CD4-positive, CD25-positive, alpha-beta regulatory T cell (primary cell): ENCODE measurements around the gene CARNS1. TPM values are rescaled to one million over a fixed set of nuclear protein-coding genes. Genes with fewer than 3 reads are reported as not detected.

Source experiments
- ATAC-seq, 2 donors: fragments of 150-1000 bp; cut with Tn5 transposase; one replicate each; pipeline ENCODE4 v1.10.0; 2021; ENCODE audit warnings: low read depth in 2 of 2, moderate number of reproducible peaks in 2 of 2, moderate library complexity in 1 of 2
- DNase-seq, 3 donors: peaks; one replicate each; pipeline versions ENCODE4 v3.0.0 to v3.0.0-alpha.2; 2012 to 2022; ENCODE audit warnings: mixed read lengths in 1 of 3
- H3K27ac ChIP-seq: one replicate; pipeline ENCODE4 v1.7.0; 2013; ENCODE audit warnings: mild to moderate bottlenecking, low read length; ENCODE audit not compliant: insufficient read depth, poor library complexity, severe bottlenecking
- H3K27me3 ChIP-seq: one replicate; pipeline ENCODE4 v1.7.0; 2013; ENCODE audit warnings: low read length; ENCODE audit not compliant: control insufficient read depth, insufficient read depth
- H3K36me3 ChIP-seq: one replicate; pipeline ENCODE4 v1.7.0; 2013; ENCODE audit warnings: mild to moderate bottlenecking, low read length, moderate library complexity; ENCODE audit not compliant: control insufficient read depth, insufficient read depth
- H3K4me1 ChIP-seq: 2 replicates; pipeline ENCODE4 v1.7.0; 2013; ENCODE audit warnings: mild to moderate bottlenecking, low read length; ENCODE audit not compliant: insufficient read depth, control insufficient read depth, poor library complexity, severe bottlenecking
- H3K4me3 ChIP-seq: one replicate; pipeline ENCODE4 v1.7.0; 2013; ENCODE audit warnings: low read depth, mild to moderate bottlenecking, low read length, moderate library complexity
- H3K9me3 ChIP-seq, 2 experiments: 1 replicate in 1 of 2; 2 replicates in 1 of 2; pipeline ENCODE4 v1.7.0; 2013; ENCODE audit warnings: low read length in 2 of 2, mild to moderate bottlenecking in 1 of 2, moderate library complexity in 1 of 2; ENCODE audit not compliant: control insufficient read depth in 2 of 2
- H3K27ac Mint-ChIP-seq, 3 donors: one replicate each; pipeline ENCODE4 v1.8.0; 2020 to 2022; ENCODE audit warnings: mild to moderate bottlenecking in 3 of 3, mixed read lengths in 3 of 3, moderate library complexity in 2 of 3
- H3K27me3 Mint-ChIP-seq: one replicate; pipeline ENCODE4 v1.8.0; 2022; ENCODE audit warnings: mild to moderate bottlenecking, mixed read lengths
- H3K36me3 Mint-ChIP-seq: one replicate; pipeline ENCODE4 v1.8.0; 2020; ENCODE audit warnings: mixed read lengths
- H3K4me1 Mint-ChIP-seq, 4 donors: one replicate each; pipeline ENCODE4 v1.8.0; 2020 to 2022; ENCODE audit warnings: mixed read lengths in 4 of 4, mild to moderate bottlenecking in 1 of 4
- H3K4me3 Mint-ChIP-seq, 4 donors: one replicate each; pipeline ENCODE4 v1.8.0; 2020 to 2022; ENCODE audit warnings: mild to moderate bottlenecking in 4 of 4, mixed read lengths in 4 of 4, moderate library complexity in 3 of 4
- H3K9me3 Mint-ChIP-seq, 7 donors: one replicate each; pipeline ENCODE4 v1.8.0; 2020 to 2022; ENCODE audit warnings: mixed read lengths in 7 of 7, mild to moderate bottlenecking in 3 of 7, moderate library complexity in 2 of 7
- polyA plus RNA-seq, 4 donors: library from polyadenylated mRNA; unstranded; fragments of 300-500 nt; fragmentation: Illumina TruSeq; gene quantifications; one replicate each; pipeline ENCODE4 v1.2.3, GENCODE V29; 2021
- total RNA-seq: library from RNA; stranded (reverse); gene quantifications from one replicate; pipeline ENCODE4 v1.2.3, GENCODE V29; 2022

The CARNS1 gene
- total and polyA plus RNA-seq, 5 donors from 2014 or later, result 0.63 to 7.8 (median 1.3) TPM

DNA sequence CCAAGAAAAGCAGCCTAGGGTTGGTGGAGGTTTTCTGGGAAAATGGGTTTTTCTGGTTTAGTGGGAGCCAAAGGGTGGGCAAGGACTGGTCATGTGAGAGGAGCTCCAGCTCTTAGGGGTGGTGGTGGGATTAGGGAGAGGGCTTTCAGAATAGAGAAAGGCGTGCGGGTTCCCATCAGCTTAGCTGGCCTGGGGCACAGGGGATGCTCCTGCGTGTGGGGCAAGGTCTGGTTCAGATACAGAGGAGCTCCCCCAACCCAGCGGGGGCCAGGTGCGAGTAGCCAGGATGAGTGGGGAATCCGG, 52.9 kb downstream of the CARNS1 start:
- peak in 1 of 3 donors; percentile 27 for DNase-seq
- Mint-ChIP-seq H3K27ac (peak overlapping the region; percentile 87 to 95 (median 92)), H3K4me1 (peaks cover 5 to 46% (median 15%) of the 10 kb centered on the region in 4 donors), H3K36me3 (no peaks in the 10 kb centered on the region), H3K4me3 (peak overlapping the region; percentile 91 to 97 (median 92)), H3K9me3 (no peaks in the 10 kb centered on the region), H3K27me3 (no peaks in the 10 kb centered on the region)
- no peak for ATAC-seq
- H3K36me3 ChIP-seq, result no peaks in the 10 kb centered on the region
- H3K4me3 ChIP-seq, result peak overlapping the region; percentile 76
- H3K9me3 ChIP-seq, result no peaks in the 10 kb centered on the region
- H3K27me3 ChIP-seq, result no peaks in the 10 kb centered on the region
- H3K4me1 ChIP-seq, result peaks cover 50% of the 10 kb centered on the region
- H3K27ac ChIP-seq, result peak overlapping the region; percentile 80

GRCh38 chr11:67468759-67469507, 53.5 kb downstream of the CARNS1 start, which contains the start of gene TMEM134:
Gene TMEM134 (minus strand): TSS chr11:67469251. CDS start chr11:67469192, 59 bp downstream.
- H3K27ac Mint-ChIP-seq, result peak within 1 kb of the TSS; percentile 91 to 95 (median 92)
- peak; percentile 78 to 80 for ATAC-seq
- peaks cover 48% of the 10 kb centered on the region for H3K4me1 ChIP-seq

GRCh38 chr11:67469508-67469811, 54.0 kb downstream of the CARNS1 start:
- no peak for ATAC-seq
- peak overlapping the region; percentile 67 for H3K4me3 ChIP-seq
- no peaks in the 10 kb centered on the region for H3K9me3 ChIP-seq
- no peaks in the 10 kb centered on the region for H3K36me3 Mint-ChIP-seq
- no peaks in the 10 kb centered on the region for H3K36me3 ChIP-seq
- H3K4me1 Mint-ChIP-seq, result peaks cover 5 to 38% (median 16%) of the 10 kb centered on the region in 4 donors
- peak overlapping the region; percentile 83 to 97 (median 90) for H3K4me3 Mint-ChIP-seq
- no peaks in the 10 kb centered on the region for H3K27me3 ChIP-seq
- H3K27me3 Mint-ChIP-seq, result no peaks in the 10 kb centered on the region
- peak overlapping the region; percentile 88 to 91 (median 91) for H3K27ac Mint-ChIP-seq
- H3K4me1 ChIP-seq, result peaks cover 43% of the 10 kb centered on the region
- H3K27ac ChIP-seq, result peak overlapping the region; percentile 80
- no peaks in the 10 kb centered on the region for H3K9me3 Mint-ChIP-seq
- no peak for DNase-seq

More at GRCh38 chr11:67468759-67469507, 53.5 kb downstream of the CARNS1 start, which contains the start of gene TMEM134:
- peak within 1 kb of the TSS; percentile 76 for H3K4me3 ChIP-seq
- H3K36me3 Mint-ChIP-seq, result no peaks in the 10 kb centered on the region
- H3K27me3 Mint-ChIP-seq, result no peaks in the 10 kb centered on the region
- peak; percentile 87 to 94 (median 87) for DNase-seq
- H3K9me3 Mint-ChIP-seq, result no peaks in the 10 kb centered on the region
- H3K9me3 ChIP-seq, result no peaks in the 10 kb centered on the region
- H3K36me3 ChIP-seq, result no peaks in the 10 kb centered on the region
- H3K27ac ChIP-seq, result peak within 1 kb of the TSS; percentile 80
- H3K4me1 Mint-ChIP-seq, result peaks cover 5 to 43% (median 15%) of the 10 kb centered on the region in 4 donors
- peak within 1 kb of the TSS; percentile 91 to 97 (median 92) for H3K4me3 Mint-ChIP-seq
- no peaks in the 10 kb centered on the region for H3K27me3 ChIP-seq

DNA sequence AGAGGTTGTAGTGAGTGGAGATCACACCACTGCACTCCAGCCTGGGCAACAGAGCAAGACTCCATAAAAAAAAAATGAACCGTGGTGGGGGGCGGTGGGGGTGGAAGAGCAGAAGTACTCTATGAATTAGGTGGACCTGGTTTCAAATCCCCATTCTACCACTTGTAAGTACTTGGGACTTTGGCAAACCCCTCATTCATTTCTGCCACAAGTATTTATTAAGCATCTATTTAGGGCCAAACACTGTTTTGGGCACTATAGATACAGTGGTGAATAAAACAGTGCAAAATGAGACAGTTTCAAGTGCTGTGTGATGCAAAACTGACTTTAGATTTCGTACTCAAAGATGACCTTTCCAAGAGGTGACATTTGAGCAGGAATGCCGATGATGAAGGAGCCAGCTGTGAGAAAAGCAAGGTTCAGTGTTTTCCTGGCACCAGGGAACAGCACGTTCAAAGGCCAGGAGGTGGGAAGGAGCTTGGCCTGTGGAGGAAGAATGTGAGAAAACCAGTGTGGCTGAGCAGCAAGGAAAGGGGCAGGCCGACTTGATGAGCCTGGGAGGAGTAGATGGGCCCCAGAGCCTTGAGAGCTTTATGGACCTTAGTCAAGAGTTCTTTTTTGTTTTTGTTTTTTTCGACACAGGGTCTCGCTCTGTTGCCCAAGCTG, 55.0 kb downstream of the CARNS1 start:
- no peak for DNase-seq
- no peaks in the 10 kb centered on the region for H3K9me3 Mint-ChIP-seq
- peak overlapping the region; percentile 26 to 91 (median 88) for H3K27ac Mint-ChIP-seq
- Histone ChIP-seq H3K27me3 (no peaks in the 10 kb centered on the region), H3K27ac (no peak overlapping the region), H3K36me3 (no peaks in the 10 kb centered on the region), H3K4me3 (no peak overlapping the region), H3K9me3 (no peaks in the 10 kb centered on the region), H3K4me1 (peaks cover 35% of the 10 kb centered on the region)
- H3K4me1 Mint-ChIP-seq, result peaks cover 3 to 30% (median 11%) of the 10 kb centered on the region in 4 donors
- peak overlapping the region in 3 of 4 donors; percentile 83 to 97 (median 92) for H3K4me3 Mint-ChIP-seq
- no peaks in the 10 kb centered on the region for H3K27me3 Mint-ChIP-seq
- ATAC-seq, result no peak
- no peaks in the 10 kb centered on the region for H3K36me3 Mint-ChIP-seq

- peak overlapping the region in 1 of 4 donors; percentile 92 for H3K4me3 Mint-ChIP-seq
- Histone ChIP-seq H3K9me3 (no peaks in the 10 kb centered on the region), H3K4me1 (peaks cover 13% of the 10 kb centered on the region), H3K27me3 (no peaks in the 10 kb centered on the region), H3K27ac (no peak overlapping the region), H3K4me3 (no peak overlapping the region), H3K36me3 (no peaks in the 10 kb centered on the region)
- DNase-seq, result no peak
- H3K27me3 Mint-ChIP-seq, result no peaks in the 10 kb centered on the region
- no peak for ATAC-seq
- no peaks in the 10 kb centered on the region for H3K36me3 Mint-ChIP-seq
- peaks cover 3 to 12% (median 8%) of the 10 kb centered on the region in 4 donors for H3K4me1 Mint-ChIP-seq
- H3K9me3 Mint-ChIP-seq, result no peaks in the 10 kb centered on the region
- no peak overlapping the region for H3K27ac Mint-ChIP-seq
Observed at GRCh38 chr11:67472882-67473281, 57.4 kb downstream of the CARNS1 start.

Other genes starting within 250 kb of the CARNS1 start
- gene GRK2, start 149.2 kb upstream of the CARNS1 start, total RNA-seq, result 295 TPM
- 10 to 100 TPM; 13.2 to 27.8 (median 19.3) TPM for gene GRK2, start 149.2 kb upstream of the CARNS1 start, polyA plus RNA-seq
- 158 TPM for gene ANKRD13D, start 126.4 kb upstream of the CARNS1 start, total RNA-seq
- gene ANKRD13D, start 126.4 kb upstream of the CARNS1 start, polyA plus RNA-seq, result 10 to 100 TPM in 3 of 4 donors, 1 to 10 TPM in 1; 9.5 to 18.9 (median 12.6) TPM
- 24.4 TPM for gene SSH3, start 112.1 kb upstream of the CARNS1 start, total RNA-seq
- gene SSH3, start 112.1 kb upstream of the CARNS1 start, polyA plus RNA-seq, result 1 to 10 TPM; 2.3 to 7.1 (median 3.1) TPM
- gene POLD4, start 62.1 kb upstream of the CARNS1 start, total RNA-seq, result 60.6 TPM
- gene POLD4, start 62.1 kb upstream of the CARNS1 start, polyA plus RNA-seq, result 100 to 1,000 TPM; 103 to 127 (median 118) TPM
- gene CLCF1, start 42.1 kb upstream of the CARNS1 start, total RNA-seq, result 3.0 TPM
- gene CLCF1, start 42.1 kb upstream of the CARNS1 start, polyA plus RNA-seq, result 1 to 10 TPM in 1 of 4 donors, under 1 TPM in 3; 0.10 to 1.3 (median 0.40) TPM
- gene RAD9A, start 23.7 kb upstream of the CARNS1 start, total RNA-seq, result 27.5 TPM
- gene RAD9A, start 23.7 kb upstream of the CARNS1 start, polyA plus RNA-seq, result 1 to 10 TPM; 3.5 to 6.7 (median 6.4) TPM
- 160 TPM for gene PPP1CA, start 13.8 kb upstream of the CARNS1 start, total RNA-seq
- gene PPP1CA, start 13.8 kb upstream of the CARNS1 start, polyA plus RNA-seq, result 100 to 1,000 TPM; 547 to 762 (median 622) TPM
- gene TBC1D10C, start 11.6 kb upstream of the CARNS1 start, total RNA-seq, result 312 TPM
- 100 to 1,000 TPM; 328 to 504 (median 378) TPM for gene TBC1D10C, start 11.6 kb upstream of the CARNS1 start, polyA plus RNA-seq
- 66.0 TPM for gene RPS6KB2, start 12.8 kb downstream of the CARNS1 start, total RNA-seq
- gene RPS6KB2, start 12.8 kb downstream of the CARNS1 start, polyA plus RNA-seq, result 10 to 100 TPM; 44.4 to 61.5 (median 50.3) TPM
- gene PTPRCAP, start 22.0 kb downstream of the CARNS1 start, total RNA-seq, result 291 TPM
- gene PTPRCAP, start 22.0 kb downstream of the CARNS1 start, polyA plus RNA-seq, result 1,000 to 10,000 TPM in 1 of 4 donors, 100 to 1,000 TPM in 3; 829 to 1,084 (median 978) TPM
- 70.5 TPM for gene CORO1B, start 27.8 kb downstream of the CARNS1 start, total RNA-seq
- gene CORO1B, start 27.8 kb downstream of the CARNS1 start, polyA plus RNA-seq, result 100 to 1,000 TPM in 1 of 4 donors, 10 to 100 TPM in 3; 46.8 to 109 (median 72.8) TPM
- not detected for gene GPR152, start 37.1 kb downstream of the CARNS1 start, total RNA-seq
- under 1 TPM; 0.13 to 0.84 (median 0.35) TPM for gene GPR152, start 37.1 kb downstream of the CARNS1 start, polyA plus RNA-seq
- 13.2 TPM for gene CABP4, start 39.7 kb downstream of the CARNS1 start, total RNA-seq
- 1 to 10 TPM in 1 of 4 donors, under 1 TPM in 3; 0.57 to 1.2 (median 0.92) TPM for gene CABP4, start 39.7 kb downstream of the CARNS1 start, polyA plus RNA-seq
- gene TMEM134, start 53.6 kb downstream of the CARNS1 start, total RNA-seq, result 48.7 TPM
- gene TMEM134, start 53.6 kb downstream of the CARNS1 start, polyA plus RNA-seq, result 100 to 1,000 TPM; 148 to 228 (median 172) TPM
- 124 TPM for gene AIP, start 67.3 kb downstream of the CARNS1 start, total RNA-seq
- 100 to 1,000 TPM; 200 to 234 (median 219) TPM for gene AIP, start 67.3 kb downstream of the CARNS1 start, polyA plus RNA-seq
- gene PITPNM1, start 89.7 kb downstream of the CARNS1 start, total RNA-seq, result 116 TPM
- 10 to 100 TPM; 15.7 to 21.3 (median 17.6) TPM for gene PITPNM1, start 89.7 kb downstream of the CARNS1 start, polyA plus RNA-seq
- 38.5 TPM for gene CDK2AP2, start 92.5 kb downstream of the CARNS1 start, total RNA-seq
- 100 to 1,000 TPM; 113 to 135 (median 128) TPM for gene CDK2AP2, start 92.5 kb downstream of the CARNS1 start, polyA plus RNA-seq
- gene CABP2, start 107.8 kb downstream of the CARNS1 start, total RNA-seq, result not detected
- gene CABP2, start 107.8 kb downstream of the CARNS1 start, polyA plus RNA-seq, result not detected
- gene GSTP1, start 168.1 kb downstream of the CARNS1 start, total RNA-seq, result 55.7 TPM
- 100 to 1,000 TPM; 180 to 231 (median 219) TPM for gene GSTP1, start 168.1 kb downstream of the CARNS1 start, polyA plus RNA-seq
- gene NDUFV1, start 191.3 kb downstream of the CARNS1 start, total RNA-seq, result 204 TPM
- 100 to 1,000 TPM; 101 to 128 (median 113) TPM for gene NDUFV1, start 191.3 kb downstream of the CARNS1 start, polyA plus RNA-seq
- gene NUDT8, start 214.3 kb downstream of the CARNS1 start, total RNA-seq, result 1.9 TPM
- 1 to 10 TPM; 1.2 to 3.7 (median 2.6) TPM for gene NUDT8, start 214.3 kb downstream of the CARNS1 start, polyA plus RNA-seq
- gene TBX10, start 224.1 kb downstream of the CARNS1 start, total RNA-seq, result not detected
- gene TBX10, start 224.1 kb downstream of the CARNS1 start, polyA plus RNA-seq, result not detected
- 0.57 TPM for gene ACY3, start 235.1 kb downstream of the CARNS1 start, total RNA-seq
- 1 to 10 TPM in 1 of 4 donors, under 1 TPM in 2, not detected in 1; 0.37 to 1.1 (median 0.59) TPM for gene ACY3, start 235.1 kb downstream of the CARNS1 start, polyA plus RNA-seq